Testis (tissue), 3 donors: ENCODE measurements around the gene SCNM1. TPM values are rescaled to one million over a fixed set of nuclear protein-coding genes. Genes with fewer than 3 reads are reported as not detected.
"Not testable (repeated sequence)": the region's sequence is repeated elsewhere in the genome, so short reads cannot be mapped to it uniquely, and the experiment has no call there.

Experiments
- DNase-seq: peaks from one replicate; pipeline ENCODE4 v3.0.0-alpha.2; 2019
- H3K27ac ChIP-seq, 2 donors: fragments of 200-600 bp; sonication (generic); one replicate each; pipeline ENCODE4 v1.5.1; 2019
- H3K27me3 ChIP-seq: fragments of 200-600 bp; sonication (generic); one replicate; pipeline ENCODE4 v1.5.1; 2019
- H3K36me3 ChIP-seq: fragments of 200-600 bp; sonication (generic); one replicate; pipeline ENCODE4 v1.5.1; 2017; ENCODE audit warnings: low read depth; ENCODE audit errors: missing control alignments
- H3K4me1 ChIP-seq: fragments of 200-600 bp; sonication (generic); one replicate; pipeline ENCODE4 v1.5.1; 2019
- H3K4me3 ChIP-seq, 2 donors: fragments of 200-600 bp; sonication (generic); one replicate each; pipeline ENCODE4 v1.5.1; 2017 to 2019
- H3K9me3 ChIP-seq: fragments of 200-600 bp; sonication (generic); one replicate; pipeline ENCODE4 v1.5.1; 2017
- CTCF ChIP-seq, 3 experiments: fragments of 450-650 bp in 2 of 3; fragments of 200-600 bp in 1 of 3; sonication (generic) in 1 of 3; IDR thresholded peaks; one replicate each; pipeline ENCODE4 v1.5.1; 2016 to 2019; ENCODE audit warnings: antibody characterized with exemption in 3 of 3, mild to moderate bottlenecking in 2 of 3, moderate library complexity in 1 of 3
- POLR2A ChIP-seq: fragments of 450-650 bp; IDR thresholded peaks from one replicate; pipeline ENCODE4 v1.6.1; 2017; ENCODE audit warnings: antibody characterized with exemption, mild to moderate bottlenecking, moderate library complexity
- WGBS, 2 donors: methylation state at CpG; one replicate each; pipeline ENCODE4 v1.1.5; 2018; 5-methylcytosine and 5-hydroxymethylcytosine counted together
- intact Hi-C: fragments of 100-400 bp; cut with DNase I; formaldehyde crosslinking; loops from one replicate; pipeline ENCODE4 v1.15.1; 2023; ENCODE audit warnings: low total_unique reads
- polyA plus RNA-seq: library from polyadenylated mRNA; stranded (reverse); fragments of 350-450 nt; fragmentation: Illumina TruSeq; extraction: RNeasy Lipid Tissue Mini Kit (QIAGEN cat#74804); gene quantifications from one replicate; pipeline ENCODE4 v1.2.3, GENCODE V29; 2014; ENCODE audit warnings: low read depth, low replicate concordance; ENCODE audit not compliant: insufficient read depth
- total RNA-seq, 2 donors: library from RNA; depleted of rRNA; stranded (reverse); fragments of >200 nt; gene quantifications; one replicate each; pipeline ENCODE4 v1.2.3, GENCODE V29; 2016

Gene SCNM1
- total and polyA plus RNA-seq, 3 donors from 2014 or later, result 27.5 to 46.0 (median 31.7) TPM

- peaks cover 4% of the 10 kb centered on the region for H3K36me3 ChIP-seq
These were observed 9.9 kb downstream of the SCNM1 start, which contains the start of gene TMOD4 for GRCh38 chr1:151175863-151176262. Gene TMOD4, minus strand, starts transcription at chr1:151175981. Its CDS starts 1,106 bp downstream, at chr1:151174875.

GRCh38 chr1:151176514-151177045, 10.6 kb downstream of the SCNM1 start:
- Histone ChIP-seq H3K4me3 (no peak overlapping the region), H3K27me3 (no peaks in the 10 kb centered on the region), H3K27ac (no peak overlapping the region), H3K9me3 (no peaks in the 10 kb centered on the region), H3K36me3 (peaks cover 4% of the 10 kb centered on the region), H3K4me1 (no peaks in the 10 kb centered on the region)
- TF ChIP-seq POLR2A (no peak), CTCF (IDR thresholded peaks at IDR 0.05) (no peak)
- no peak for DNase-seq
- 92 to 93% methylated on average over 17 of the region's 17 CpGs for WGBS, 2 donors
- intact Hi-C loops, result no loop called here

More at GRCh38 chr1:151175863-151176262, 9.9 kb downstream of the SCNM1 start, which contains the start of gene TMOD4:
- no peaks in the 10 kb centered on the region for H3K9me3 ChIP-seq
- no peaks in the 10 kb centered on the region for H3K27me3 ChIP-seq
- DNase-seq, result no peak
- H3K4me3 ChIP-seq, result no peak within 1 kb of the TSS
- intact Hi-C loops, result no loop called here
- no peak within 1 kb of the TSS for H3K27ac ChIP-seq
- 61 to 74% methylated on average over 4 of the region's 4 CpGs for WGBS, 2 donors
- H3K4me1 ChIP-seq, result no peaks in the 10 kb centered on the region
- peak in 2 of 3 experiments; percentile 13 to 45 for TF ChIP-seq CTCF (IDR thresholded peaks at IDR 0.05)
- no peak for TF ChIP-seq POLR2A

- Histone ChIP-seq H3K4me3 (no peak overlapping the region), H3K27ac (no peak overlapping the region), H3K9me3 (no peaks in the 10 kb centered on the region), H3K36me3 (no peaks in the 10 kb centered on the region), H3K27me3 (no peaks in the 10 kb centered on the region), H3K4me1 (peaks cover 11% of the 10 kb centered on the region)
- intact Hi-C loops, result no loop called here
- TF ChIP-seq POLR2A (no peak), CTCF (IDR thresholded peaks at IDR 0.05) (no peak)
- 91 to 94% methylated on average over 10 of the region's 10 CpGs for WGBS, 2 donors
- no peak for DNase-seq
These were observed 18.3 kb downstream of the SCNM1 start for GRCh38 chr1:151184211-151184610.

- TF ChIP-seq CTCF (IDR thresholded peaks at IDR 0.05), result no peak
- no peak for TF ChIP-seq POLR2A
- Histone ChIP-seq H3K4me3 (no peak overlapping the region), H3K36me3 (no peaks in the 10 kb centered on the region), H3K9me3 (no peaks in the 10 kb centered on the region), H3K27me3 (no peaks in the 10 kb centered on the region), H3K4me1 (peaks cover 17% of the 10 kb centered on the region), H3K27ac (no peak overlapping the region)
- intact Hi-C loops, result no loop called here
- no peak for DNase-seq
- WGBS, 2 donors, result 86 to 90% methylated on average over 1 of the region's 1 CpG
These were observed 21.3 kb downstream of the SCNM1 start for GRCh38 chr1:151187205-151187604.

- H3K36me3 ChIP-seq, H3K27ac ChIP-seq, intact Hi-C loops, H3K9me3 ChIP-seq, H3K27me3 ChIP-seq, DNase-seq: not testable (repeated sequence)
- H3K4me1 ChIP-seq, result peaks cover 17% of the 10 kb centered on the region
- 49 to 60% methylated on average over 8 of the region's 8 CpGs for WGBS, 2 donors
- H3K4me3 ChIP-seq, result peak overlapping the region in 1 of 2 donors; percentile 91
These were observed 22.7 kb downstream of the SCNM1 start for GRCh38 chr1:151188667-151189066.
